ENCODE measurements around the gene TMEM132A.
"Not testable (repeated sequence)": the region's sequence is repeated elsewhere in the genome, so short reads cannot be mapped to it uniquely, and the experiment has no call there.

TMEM132A gene

GRCh38 chr11:60905551-60906113 lies 18.6 kb upstream of the TMEM132A start:
- TF ChIP-seq CTCF (IDR thresholded peaks at IDR 0.05; ENCODE audit: low read depth, low read length), result no peak

GRCh38 chr11:60906132-60906972 lies 17.9 kb upstream of the TMEM132A start, which contains the start of gene PRPF19:
TSS of gene PRPF19 (minus strand) at chr11:60906585. CDS start at chr11:60906382, 203 bp downstream.
- TF ChIP-seq CTCF (IDR thresholded peaks at IDR 0.05; ENCODE audit: low read depth, low read length), result no peak
- H3K4me3 ChIP-seq (ENCODE audit: low read depth, low read length), result peak within 1 kb of the TSS; percentile 90

More at GRCh38 chr11:60905551-60906113, 18.6 kb upstream of the TMEM132A start:
- H3K4me3 ChIP-seq (ENCODE audit: low read depth, low read length), result peak overlapping the region; percentile 90

GRCh38 chr11:60908803-60909202 lies 15.5 kb upstream of the TMEM132A start:
- no peak for TF ChIP-seq CTCF (IDR thresholded peaks at IDR 0.05; ENCODE audit: low read depth, low read length)
- H3K4me3 ChIP-seq (ENCODE audit: low read depth, low read length), result no peak overlapping the region

GRCh38 chr11:60909680-60910280 lies 14.5 kb upstream of the TMEM132A start:
- not testable (repeated sequence) for H3K4me3 ChIP-seq (ENCODE audit: low read depth, low read length)

GRCh38 chr11:60910281-60910687 lies 14.0 kb upstream of the TMEM132A start:
- no peak for TF ChIP-seq CTCF (IDR thresholded peaks at IDR 0.05; ENCODE audit: low read depth, low read length)
- no peak overlapping the region for H3K4me3 ChIP-seq (ENCODE audit: low read depth, low read length)

- no peak for TF ChIP-seq CTCF (IDR thresholded peaks at IDR 0.05; ENCODE audit: low read depth, low read length)
- H3K4me3 ChIP-seq (ENCODE audit: low read depth, low read length), result no peak overlapping the region
Measured at GRCh38 chr11:60910711-60911380, 13.4 kb upstream of the TMEM132A start.

GRCh38 chr11:60912223-60912850 lies 11.9 kb upstream of the TMEM132A start:
- no peak for TF ChIP-seq CTCF (IDR thresholded peaks at IDR 0.05; ENCODE audit: low read depth, low read length)
- no peak overlapping the region for H3K4me3 ChIP-seq (ENCODE audit: low read depth, low read length)
